Endothelial cell of umbilical vein (primary cell): ENCODE data around the gene LHCGR. TPM values are rescaled to one million over a fixed set of nuclear protein-coding genes. Genes with fewer than 3 reads are reported as not detected.

ENCODE experiments used
- BruUV-seq: library from RNA; stranded (reverse); fragments of 400-500 nt; replicated peaks from 2 replicates; lab custom pipeline; 2021; lab: Mats Ljungman, UMichigan
- CTCF ChIA-PET: fragments of 300-600, 350-600 bp; sonication (Branson Sonifier 250); formaldehyde crosslinking; loops from one replicate; lab custom pipeline; 2021; ENCODE audit warnings: antibody characterized with exemption, inconsistent platforms; lab: Charles Lee
- POLR2A ChIA-PET: fragments of 300-600, 350-600 bp; sonication (Branson Sonifier 250); formaldehyde crosslinking; loops from one replicate; lab custom pipeline; 2021; ENCODE audit warnings: antibody characterized with exemption, inconsistent platforms; lab: Charles Lee
- DNase-seq: peaks from one replicate; pipeline ENCODE4 v3.0.0-alpha.2; 2011; ENCODE audit warnings: low read depth, low spot score
- FAIRE-seq: peaks from 2 replicates; lab custom pipeline; 2011; peaks lifted over from hg19 to GRCh38; lab: Jason Lieb, UNC
- H2AFZ ChIP-seq: 2 replicates; pipeline ENCODE4 v1.6.0; 2012; ENCODE audit warnings: low read depth, low read length, control low read depth, inconsistent platforms
- H3K27ac ChIP-seq: 2 replicates; pipeline ENCODE4 v1.5.1; 2011; ENCODE audit warnings: low read depth, mild to moderate bottlenecking, control low read depth, low read length, moderate library complexity; ENCODE audit not compliant: insufficient read depth
- H3K27me3 ChIP-seq, 2 experiments: 2 replicates each; pipeline versions ENCODE4 v1.6.0 to v1.6.1; 2011; ENCODE audit warnings: low read length in 2 of 2, mixed read lengths in 1 of 2; ENCODE audit not compliant: control insufficient read depth in 2 of 2, insufficient read depth in 2 of 2
- H3K36me3 ChIP-seq, 2 experiments: 2 replicates in 1 of 2; 3 replicates in 1 of 2; pipeline ENCODE4 v1.5.1; 2011; ENCODE audit warnings: low read length in 2 of 2, mild to moderate bottlenecking in 1 of 2, moderate library complexity in 1 of 2; ENCODE audit not compliant: control insufficient read depth in 2 of 2, insufficient read depth in 2 of 2; ENCODE audit errors: extremely low read depth in 1 of 2
- H3K4me1 ChIP-seq: 3 replicates; pipeline ENCODE4 v1.5.1; 2011; ENCODE audit warnings: mild to moderate bottlenecking, low read length; ENCODE audit not compliant: control insufficient read depth, insufficient read depth; ENCODE audit errors: extremely low read depth
- H3K4me2 ChIP-seq: 2 replicates; pipeline ENCODE4 v1.6.1; 2011; ENCODE audit warnings: low read length, control low read depth, mixed read lengths; ENCODE audit not compliant: insufficient read depth
- H3K4me3 ChIP-seq, 3 experiments: fragments of 200-600 bp in 1 of 3; sonication (generic), shearing (Covaris generic) in 1 of 3; replicated peaks in 1 of 3; 2 replicates each; pipeline ENCODE4 v1.5.1; 2011 to 2016; ENCODE audit warnings: control low read depth in 3 of 3, low read length in 3 of 3, mild to moderate bottlenecking in 2 of 3, inconsistent platforms in 1 of 3, low read depth in 1 of 3, moderate library complexity in 1 of 3; ENCODE audit not compliant: insufficient read depth in 1 of 3
- H3K79me2 ChIP-seq: 2 replicates; pipeline ENCODE4 v1.6.0; 2012; ENCODE audit warnings: low read length, inconsistent platforms; ENCODE audit not compliant: control insufficient read depth, insufficient read depth
- H3K9ac ChIP-seq: replicated peaks from 2 replicates; pipeline ENCODE3; 2011; ENCODE audit warnings: low read length, control low read depth; ENCODE audit not compliant: insufficient read depth; ENCODE audit errors: extremely low read depth
- H3K9me1 ChIP-seq: replicated peaks from 3 replicates; pipeline ENCODE4 v1.6.0; 2011; ENCODE audit warnings: mild to moderate bottlenecking, low read length; ENCODE audit not compliant: control insufficient read depth, insufficient read depth; ENCODE audit errors: extremely low read depth
- H3K9me3 ChIP-seq: replicated peaks from 2 replicates; pipeline ENCODE4 v1.5.1; 2012; ENCODE audit warnings: low read length, inconsistent platforms; ENCODE audit not compliant: control insufficient read depth, insufficient read depth
- H4K20me1 ChIP-seq: replicated peaks from 2 replicates; pipeline ENCODE3; 2011; ENCODE audit warnings: mild to moderate bottlenecking, low read length; ENCODE audit not compliant: control insufficient read depth, insufficient read depth; ENCODE audit errors: extremely low read depth
- EZH2 ChIP-seq: IDR thresholded peaks from 2 replicates; pipeline ENCODE4 v1.6.1; 2012; ENCODE audit warnings: borderline replicate concordance, low read depth, mild to moderate bottlenecking, moderate library complexity, low read length, inconsistent platforms; ENCODE audit not compliant: severe bottlenecking
- FOS ChIP-seq: IDR thresholded peaks from 2 replicates; pipeline ENCODE4 v1.6.1; 2011; ENCODE audit warnings: mild to moderate bottlenecking, low read length, moderate library complexity, borderline replicate concordance; ENCODE audit not compliant: insufficient read depth
- GATA2 ChIP-seq: IDR thresholded peaks from 2 replicates; pipeline ENCODE4 v1.7.0; 2011; ENCODE audit warnings: low read depth, mild to moderate bottlenecking, moderate library complexity, mixed read lengths, low read length; ENCODE audit not compliant: insufficient read length, insufficient read depth
- JUN ChIP-seq: IDR thresholded peaks from 2 replicates; pipeline ENCODE4 v1.6.1; 2011; ENCODE audit warnings: borderline replicate concordance, low read depth; ENCODE audit not compliant: insufficient read length, insufficient read depth
- MYC ChIP-seq: IDR thresholded peaks from one replicate; pipeline ENCODE4 v1.6.1; 2011; ENCODE audit warnings: mild to moderate bottlenecking, low read depth, low read length
- POLR2A ChIP-seq: IDR thresholded peaks from 2 replicates; pipeline ENCODE4 v1.6.1; 2012; ENCODE audit warnings: low read depth, mild to moderate bottlenecking, control low read depth, low read length
- POLR2AphosphoS5 ChIP-seq: IDR thresholded peaks from 2 replicates; pipeline ENCODE4 v1.6.1; 2012; ENCODE audit warnings: low read depth, mild to moderate bottlenecking, control low read depth, low read length, moderate library complexity; ENCODE audit not compliant: insufficient read depth
- dilution Hi-C: fragments of 300-500 bp; cut with MboI; formaldehyde crosslinking; loops from one replicate; pipeline ENCODE4 v1.15.0; 2019; ENCODE audit warnings: low sequenced_read_pairs; ENCODE audit not compliant: extremely low pct_ligation_motif_present
- intact Hi-C: fragments of 100-400 bp; cut with micrococcal nuclease; formaldehyde crosslinking; loops from one replicate; pipeline ENCODE4 v1.10.0; 2022
- polyA plus RNA-seq, 4 experiments: library from polyadenylated mRNA; depleted of rRNA in 3 of 4; stranded (reverse) in 3 of 4; unstranded in 1 of 4; fragments of >200 nt; gene quantifications; 2 replicates each; pipeline versions ENCODE4 v1.2.1 to v1.2.3, GENCODE V29; 2011 to 2012; ENCODE audit warnings: missing spikeins in 1 of 4
- total RNA-seq: library from RNA; stranded (reverse); gene quantifications from 2 replicates; pipeline ENCODE4 v1.2.3, GENCODE V29; 2021
- TF ChIP-seq, protein P1 (sequence below), 2 donors: IDR thresholded peaks; 1 replicate in 1 of 2; 2 replicates in 1 of 2; pipeline ENCODE4 v1.5.1; 2011; ENCODE audit warnings: low read length in 2 of 2, mild to moderate bottlenecking in 2 of 2, moderate library complexity in 2 of 2, control low read depth in 1 of 2, inconsistent platforms in 1 of 2, low read depth in 1 of 2; ENCODE audit not compliant: insufficient read depth in 1 of 2; ENCODE audit errors: extremely low read depth in 1 of 2
- TF ChIP-seq, protein P2 (sequence below): IDR thresholded peaks from 2 replicates; pipeline ENCODE4 v1.6.1; 2011; ENCODE audit not compliant: insufficient read depth, insufficient read length

LHCGR gene
- total and polyA plus RNA-seq, 2 donors (not counting 3 experiments of a cell fraction or from before 2014, with no cell fraction given), result not detected

DNA sequence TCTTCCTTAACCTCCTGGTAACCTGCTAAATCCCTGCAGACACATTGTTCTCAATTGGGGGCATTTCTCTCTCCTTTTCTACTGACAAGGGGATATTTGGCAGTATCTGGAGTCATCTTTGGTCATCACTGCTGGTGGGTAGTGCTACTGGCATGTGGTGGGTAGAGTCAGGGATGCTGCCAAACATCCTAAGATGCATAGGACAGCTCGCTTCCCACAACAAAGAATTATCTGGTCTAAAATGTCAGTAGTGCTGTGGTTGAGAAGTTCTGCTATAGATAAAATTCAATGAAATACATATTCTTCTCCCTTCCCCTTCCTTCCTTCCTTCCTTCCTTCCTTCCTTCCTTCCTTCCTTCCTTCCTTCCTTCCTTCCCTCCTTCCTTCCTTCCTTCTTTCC is 18.7 kb upstream of the LHCGR start:
- H3K4me3 ChIP-seq, result no peak overlapping the region
- no peak overlapping the region for H3K9ac ChIP-seq
- H3K9me1 ChIP-seq, result no peaks in the 10 kb centered on the region
- no peaks in the 10 kb centered on the region for H3K9me3 ChIP-seq
- H3K27me3 ChIP-seq, result no peaks in the 10 kb centered on the region
- H3K79me2 ChIP-seq, result no peaks in the 10 kb centered on the region
- no peak for DNase-seq
- H3K4me2 ChIP-seq, result no peak overlapping the region
- POLR2A ChIA-PET, result no interaction called here
- CTCF ChIA-PET, result no interaction called here
- no TSS peak for BruUV-seq
- H3K36me3 ChIP-seq, result no peaks in the 10 kb centered on the region
- H3K27ac ChIP-seq, result no peak overlapping the region
- no peak overlapping the region for H2AFZ ChIP-seq
- TF ChIP-seq, protein P1, sequence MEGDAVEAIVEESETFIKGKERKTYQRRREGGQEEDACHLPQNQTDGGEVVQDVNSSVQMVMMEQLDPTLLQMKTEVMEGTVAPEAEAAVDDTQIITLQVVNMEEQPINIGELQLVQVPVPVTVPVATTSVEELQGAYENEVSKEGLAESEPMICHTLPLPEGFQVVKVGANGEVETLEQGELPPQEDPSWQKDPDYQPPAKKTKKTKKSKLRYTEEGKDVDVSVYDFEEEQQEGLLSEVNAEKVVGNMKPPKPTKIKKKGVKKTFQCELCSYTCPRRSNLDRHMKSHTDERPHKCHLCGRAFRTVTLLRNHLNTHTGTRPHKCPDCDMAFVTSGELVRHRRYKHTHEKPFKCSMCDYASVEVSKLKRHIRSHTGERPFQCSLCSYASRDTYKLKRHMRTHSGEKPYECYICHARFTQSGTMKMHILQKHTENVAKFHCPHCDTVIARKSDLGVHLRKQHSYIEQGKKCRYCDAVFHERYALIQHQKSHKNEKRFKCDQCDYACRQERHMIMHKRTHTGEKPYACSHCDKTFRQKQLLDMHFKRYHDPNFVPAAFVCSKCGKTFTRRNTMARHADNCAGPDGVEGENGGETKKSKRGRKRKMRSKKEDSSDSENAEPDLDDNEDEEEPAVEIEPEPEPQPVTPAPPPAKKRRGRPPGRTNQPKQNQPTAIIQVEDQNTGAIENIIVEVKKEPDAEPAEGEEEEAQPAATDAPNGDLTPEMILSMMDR (IDR thresholded peaks at IDR 0.05; ENCODE audit: extremely low read depth in 1 of 2, insufficient read depth in 1 of 2, low read depth in 1 of 2, low read length in 2 of 2), result no peak
- TF ChIP-seq JUN (no peak), MYC (no peak), GATA2 (no peak), POLR2AphosphoS5 (no peak), POLR2A (no peak), EZH2 (no peak), FOS (no peak)
- TF ChIP-seq, protein P2, sequence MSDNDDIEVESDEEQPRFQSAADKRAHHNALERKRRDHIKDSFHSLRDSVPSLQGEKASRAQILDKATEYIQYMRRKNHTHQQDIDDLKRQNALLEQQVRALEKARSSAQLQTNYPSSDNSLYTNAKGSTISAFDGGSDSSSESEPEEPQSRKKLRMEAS, result no peak
- intact Hi-C loops, result no loop called here
- dilution Hi-C loops, result no loop called here
- H3K4me1 ChIP-seq, result no peaks in the 10 kb centered on the region
- FAIRE-seq, result no peak
- H4K20me1 ChIP-seq, result no peaks in the 10 kb centered on the region
